Brain microvascular endothelial cell (primary cell): ENCODE measurements around the gene ZNF418.

Source experiments
- DNase-seq: peaks from one replicate; pipeline ENCODE4 v3.0.0-alpha.2; 2020
- H3K27ac ChIP-seq: fragments of 250-450 bp; sonication (Bioruptor Pico); 2 replicates; pipeline ENCODE4 v1.5.1; 2020; ENCODE audit warnings: mild to moderate bottlenecking, moderate library complexity
- H3K27me3 ChIP-seq: fragments of 250-450 bp; sonication (Bioruptor Pico); replicated peaks from 2 replicates; pipeline ENCODE4 v1.5.1; 2020; ENCODE audit warnings: mild to moderate bottlenecking
- H3K36me3 ChIP-seq: fragments of 250-450 bp; sonication (Bioruptor Pico); replicated peaks from 2 replicates; pipeline ENCODE4 v1.5.1; 2020; ENCODE audit warnings: mild to moderate bottlenecking
- H3K4me3 ChIP-seq: 2 replicates; pipeline ENCODE4 v1.5.1; 2011; ENCODE audit warnings: low read depth, mild to moderate bottlenecking, control low read depth, low read length, moderate library complexity
- CTCF ChIP-seq: IDR thresholded peaks from 2 replicates; pipeline ENCODE4 v1.5.1; 2011; ENCODE audit warnings: low read depth, mild to moderate bottlenecking, moderate library complexity, low read length, control low read depth, inconsistent platforms; ENCODE audit errors: missing control alignments
- in situ Hi-C: cut with HindIII; loops from 2 replicates; pipeline ENCODE4 v1.10.0; 2017; ENCODE audit warnings: low sequenced_read_pairs, low pct_ligation_motif_present

Gene ZNF418

GRCh38 chr19:57954996-57955395 is 19.8 kb upstream of the ZNF418 start:
- Histone ChIP-seq H3K27ac (no peak overlapping the region), H3K4me3 (no peak overlapping the region), H3K36me3 (no peaks in the 10 kb centered on the region), H3K27me3 (no peaks in the 10 kb centered on the region)
- TF ChIP-seq CTCF, result no peak
- no peak for DNase-seq
- in situ Hi-C loops, result no loop called here

GRCh38 chr19:57949702-57950101 is 14.5 kb upstream of the ZNF418 start:
- in situ Hi-C loops, result no loop called here
- no peak overlapping the region for H3K27ac ChIP-seq

GRCh38 chr19:57949296-57949695 is 14.1 kb upstream of the ZNF418 start:
- in situ Hi-C loops, result no loop called here
- no peak for DNase-seq
- no peaks in the 10 kb centered on the region for H3K27me3 ChIP-seq
- no peaks in the 10 kb centered on the region for H3K36me3 ChIP-seq
- TF ChIP-seq CTCF, result no peak
- H3K4me3 ChIP-seq, result no peak overlapping the region
- no peak overlapping the region for H3K27ac ChIP-seq

More at GRCh38 chr19:57949702-57950101, 14.5 kb upstream of the ZNF418 start:
- Histone ChIP-seq H3K4me3 (no peak overlapping the region), H3K36me3 (no peaks in the 10 kb centered on the region), H3K27me3 (no peaks in the 10 kb centered on the region)
- TF ChIP-seq CTCF, result no peak
- no peak for DNase-seq

GRCh38 chr19:57947419-57948134 is 12.4 kb upstream of the ZNF418 start, which contains the start of gene ZNF256:
Gene ZNF256, minus strand, starts transcription at chr19:57947706. Its CDS starts 232 bp downstream, at chr19:57947474.
- peak; percentile 73 for TF ChIP-seq CTCF
- Histone ChIP-seq H3K36me3 (peaks cover 8% of the 10 kb centered on the region), H3K27me3 (no peaks in the 10 kb centered on the region), H3K4me3 (peak within 1 kb of the TSS; percentile 86), H3K27ac (peak within 1 kb of the TSS; percentile 37)
- in situ Hi-C loops, result no loop called here
- peak; percentile 95 for DNase-seq

- TF ChIP-seq CTCF, result no peak
- Histone ChIP-seq H3K36me3 (peaks cover 14% of the 10 kb centered on the region), H3K27ac (peak overlapping the region; percentile 37), H3K27me3 (no peaks in the 10 kb centered on the region), H3K4me3 (peak overlapping the region; percentile 86)
- in situ Hi-C loops, result no loop called here
- DNase-seq, result no peak
Observed at GRCh38 chr19:57947088-57947418, 11.9 kb upstream of the ZNF418 start.

GRCh38 chr19:57946316-57946715 is 11.1 kb upstream of the ZNF418 start:
- TF ChIP-seq CTCF, result no peak
- Histone ChIP-seq H3K27ac (no peak overlapping the region), H3K36me3 (peaks cover 21% of the 10 kb centered on the region), H3K4me3 (peak overlapping the region; percentile 86), H3K27me3 (no peaks in the 10 kb centered on the region)
- in situ Hi-C loops, result no loop called here
- no peak for DNase-seq
